ENCODE measurements around the gene PPM1H.

DNA sequence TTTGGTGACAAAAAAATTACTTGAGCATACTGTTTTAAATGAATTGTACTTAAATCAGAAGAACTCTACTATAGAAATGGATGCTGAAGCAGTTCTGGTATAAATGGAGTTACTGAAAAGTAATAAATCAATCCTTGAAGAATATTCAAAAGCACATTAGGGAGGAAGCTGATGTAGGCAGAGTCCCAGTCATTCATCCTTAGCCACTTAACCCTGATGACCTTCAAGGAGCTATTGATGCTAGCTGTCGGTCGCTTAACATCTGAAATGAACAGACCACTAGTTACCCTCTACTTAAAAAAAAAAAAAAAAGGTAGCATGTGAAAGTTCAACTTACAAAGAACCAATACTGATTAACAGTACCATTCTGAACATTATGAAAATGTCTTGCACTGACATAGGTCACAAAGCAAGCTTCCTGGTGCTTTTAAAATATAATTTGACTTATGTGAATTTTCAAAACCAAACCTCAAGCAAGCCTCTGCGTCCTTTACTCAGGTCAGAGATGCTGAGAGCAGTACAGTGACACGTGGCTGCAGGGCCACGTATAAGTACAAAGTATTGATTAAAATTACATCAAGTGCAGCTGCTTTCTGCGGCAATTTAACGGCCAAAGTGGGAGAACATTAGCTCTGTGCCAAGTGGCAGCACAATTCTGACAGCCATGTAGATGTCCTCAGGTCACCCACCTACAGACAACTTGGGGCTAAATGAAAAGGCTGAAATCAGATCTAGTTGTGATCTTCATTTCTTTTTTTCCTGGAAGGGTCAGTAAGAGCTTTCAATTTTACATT lies 18.1 kb downstream of the PPM1H start:
- TF ChIP-seq, protein P1, sequence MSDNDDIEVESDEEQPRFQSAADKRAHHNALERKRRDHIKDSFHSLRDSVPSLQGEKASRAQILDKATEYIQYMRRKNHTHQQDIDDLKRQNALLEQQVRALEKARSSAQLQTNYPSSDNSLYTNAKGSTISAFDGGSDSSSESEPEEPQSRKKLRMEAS (IDR thresholded peaks at IDR 0.05) = no peak
- TF ChIP-seq TAF1 (conservative IDR thresholded peaks at IDR 0.05) (no peak), EGR1 (IDR thresholded peaks at IDR 0.05; ENCODE audit: low read depth in 2 of 2) (no peak)

Data from liver (tissue), 2 donors.